Activated CD4-positive, alpha-beta memory T cell treated with anti-CD3 and anti-CD28 coated beads, Interleukin-2, amount 10 ng/mL, durations not matched to agents 7 days and 5 days (primary cell): ENCODE measurements around the gene USP40. TPM values are rescaled to one million over a fixed set of nuclear protein-coding genes. Genes with fewer than 3 reads are reported as not detected.

Experiments used
- CTCF ChIA-PET: fragments of 350-600 bp; sonication (Branson Sonifier 250); formaldehyde crosslinking; loops from one replicate; lab custom pipeline; 2021; ENCODE audit warnings: antibody characterized with exemption, inconsistent platforms; lab: Charles Lee
- POLR2A ChIA-PET: fragments of 350-600 bp; sonication (Branson Sonifier 250); formaldehyde crosslinking; loops from one replicate; lab custom pipeline; 2021; ENCODE audit warnings: antibody characterized with exemption; lab: Charles Lee
- DNase-seq: peaks from one replicate; pipeline ENCODE4 v3.0.0-alpha.2; 2020
- H3K27ac Mint-ChIP-seq: one replicate; pipeline ENCODE4 v1.8.0; 2021; ENCODE audit warnings: mild to moderate bottlenecking, mixed read lengths
- H3K27me3 Mint-ChIP-seq: one replicate; pipeline ENCODE4 v1.8.0; 2021; ENCODE audit warnings: mixed read lengths
- H3K36me3 Mint-ChIP-seq: one replicate; pipeline ENCODE4 v1.8.0; 2021; ENCODE audit warnings: low read depth, mixed read lengths
- H3K4me1 Mint-ChIP-seq: one replicate; pipeline ENCODE4 v1.8.0; 2021; ENCODE audit warnings: mixed read lengths
- H3K4me3 Mint-ChIP-seq: one replicate; pipeline ENCODE4 v1.8.0; 2021; ENCODE audit warnings: mild to moderate bottlenecking, mixed read lengths
- H3K9me3 Mint-ChIP-seq: one replicate; pipeline ENCODE4 v1.8.0; 2021; ENCODE audit warnings: mixed read lengths
- total RNA-seq, 2 experiments: library from RNA; stranded (reverse); gene quantifications; one replicate each; pipeline ENCODE4 v1.2.3, GENCODE V29; 2021

The USP40 gene
- total RNA-seq, 2 experiments from 2014 or later: 17.1 to 18.9 TPM

- no peak for DNase-seq
- Mint-ChIP-seq H3K4me3 (no peak overlapping the region), H3K9me3 (no peaks in the 10 kb centered on the region), H3K27me3 (no peaks in the 10 kb centered on the region), H3K27ac (no peak overlapping the region), H3K4me1 (peaks cover 15% of the 10 kb centered on the region), H3K36me3 (peaks cover 55% of the 10 kb centered on the region)
- ChIA-PET CTCF (interaction anchor here (0.9 to 11.6 kb wide), 3 partner anchors 24 to 42 kb away, joined by 3 to 295 read pairs (median 4); no protein-coding TSS in a partner anchor), POLR2A (no interaction called here)
These were observed 120.5 kb downstream of the USP40 start for GRCh38 chr2:233446121-233446520.

GRCh38 chr2:233445152-233445830 is 121.3 kb downstream of the USP40 start:
- CTCF ChIA-PET: interaction anchor here (1.2 to 11.6 kb wide), 3 partner anchors 27 to 51 kb away, joined by 3 to 295 read pairs (median 5); no protein-coding TSS in a partner anchor
- Mint-ChIP-seq H3K4me3 (no peak overlapping the region), H3K27ac (no peak overlapping the region), H3K36me3 (peaks cover 59% of the 10 kb centered on the region), H3K9me3 (no peaks in the 10 kb centered on the region), H3K4me1 (peaks cover 19% of the 10 kb centered on the region), H3K27me3 (no peaks in the 10 kb centered on the region)
- no peak for DNase-seq
- POLR2A ChIA-PET: interaction anchor here (1.0 kb wide), 1 partner anchor 23 kb away, joined by 3 read pairs; no protein-coding TSS in a partner anchor

GRCh38 chr2:233444501-233444900 is 122.1 kb downstream of the USP40 start:
- ChIA-PET POLR2A (interaction anchor here (0.7 to 1.0 kb wide), 3 partner anchors 22 to 43 kb away, joined by 3 to 4 read pairs (median 4); no protein-coding TSS in a partner anchor), CTCF (interaction anchor here (1.3 to 11.6 kb wide), 9 partner anchors 17 to 174 kb away, joined by 3 to 295 read pairs (median 17); no protein-coding TSS in a partner anchor)
- Mint-ChIP-seq H3K9me3 (no peaks in the 10 kb centered on the region), H3K27ac (no peak overlapping the region), H3K4me1 (peaks cover 19% of the 10 kb centered on the region), H3K27me3 (no peaks in the 10 kb centered on the region), H3K4me3 (no peak overlapping the region), H3K36me3 (peaks cover 60% of the 10 kb centered on the region)
- no peak for DNase-seq

- POLR2A ChIA-PET: interaction anchor here (0.7 to 2.3 kb wide), 8 partner anchors 22 to 180 kb away, joined by 3 to 16 read pairs (median 4); no protein-coding TSS in a partner anchor
- no peak overlapping the region for H3K4me3 Mint-ChIP-seq
- CTCF ChIA-PET: interaction anchor here (0.6 to 11.6 kb wide), 35 partner anchors 8 to 420 kb away, joined by 3 to 295 read pairs (median 5); partner anchors contain the start of gene DGKD
- DNase-seq: peak; percentile 86
- H3K36me3 Mint-ChIP-seq: peaks cover 59% of the 10 kb centered on the region
- H3K27me3 Mint-ChIP-seq: no peaks in the 10 kb centered on the region
- H3K9me3 Mint-ChIP-seq: no peaks in the 10 kb centered on the region
- H3K4me1 Mint-ChIP-seq: peaks cover 19% of the 10 kb centered on the region
- peak overlapping the region; percentile 40 for H3K27ac Mint-ChIP-seq
These were observed 122.9 kb downstream of the USP40 start for GRCh38 chr2:233443511-233444183.

- POLR2A ChIA-PET: interaction anchor here (1.2 to 2.3 kb wide), 3 partner anchors 23 to 38 kb away, joined by 3 to 16 read pairs (median 15); no protein-coding TSS in a partner anchor
- CTCF ChIA-PET: interaction anchor here (2.0 to 11.6 kb wide), 3 partner anchors 23 to 88 kb away, joined by 11 to 295 read pairs (median 31); partner anchors contain the start of gene DGKD
- H3K27ac Mint-ChIP-seq: no peak overlapping the region
These were observed 124.6 kb downstream of the USP40 start for GRCh38 chr2:233442028-233442310.

GRCh38 chr2:233441161-233442027 is 125.2 kb downstream of the USP40 start:
- CTCF ChIA-PET: interaction anchor here (1.5 to 11.6 kb wide), 4 partner anchors 19 to 88 kb away, joined by 3 to 295 read pairs (median 21); partner anchors contain the start of gene DGKD

More at GRCh38 chr2:233442028-233442310, 124.6 kb downstream of the USP40 start:
- Mint-ChIP-seq H3K4me3 (no peak overlapping the region), H3K36me3 (peaks cover 60% of the 10 kb centered on the region), H3K4me1 (peaks cover 17% of the 10 kb centered on the region), H3K27me3 (no peaks in the 10 kb centered on the region), H3K9me3 (no peaks in the 10 kb centered on the region)
- no peak for DNase-seq

GRCh38 chr2:233440714-233441113 is 125.9 kb downstream of the USP40 start:
- Mint-ChIP-seq H3K27me3 (no peaks in the 10 kb centered on the region), H3K36me3 (peaks cover 62% of the 10 kb centered on the region), H3K4me3 (no peak overlapping the region), H3K27ac (peak overlapping the region; percentile 10), H3K9me3 (no peaks in the 10 kb centered on the region), H3K4me1 (peaks cover 17% of the 10 kb centered on the region)
- ChIA-PET POLR2A (interaction anchor here (0.9 to 1.4 kb wide), 4 partner anchors 19 to 33 kb away, joined by 3 read pairs; no protein-coding TSS in a partner anchor), CTCF (interaction anchor here (1.5 to 11.6 kb wide), 2 partner anchors 19 to 37 kb away, joined by 3 to 295 read pairs; no protein-coding TSS in a partner anchor)
- DNase-seq: no peak

More at GRCh38 chr2:233441161-233442027, 125.2 kb downstream of the USP40 start:
- POLR2A ChIA-PET: interaction anchor here (0.9 to 2.3 kb wide), 5 partner anchors 19 to 38 kb away, joined by 3 to 16 read pairs (median 3); no protein-coding TSS in a partner anchor
- no peaks in the 10 kb centered on the region for H3K27me3 Mint-ChIP-seq
- peaks cover 17% of the 10 kb centered on the region for H3K4me1 Mint-ChIP-seq
- H3K4me3 Mint-ChIP-seq: no peak overlapping the region
- no peaks in the 10 kb centered on the region for H3K9me3 Mint-ChIP-seq
- H3K36me3 Mint-ChIP-seq: peaks cover 63% of the 10 kb centered on the region
- peak overlapping the region; percentile 10 for H3K27ac Mint-ChIP-seq
- no peak for DNase-seq

GRCh38 chr2:233440314-233440713 is 126.3 kb downstream of the USP40 start:
- peaks cover 17% of the 10 kb centered on the region for H3K4me1 Mint-ChIP-seq
- no peaks in the 10 kb centered on the region for H3K9me3 Mint-ChIP-seq
- DNase-seq: no peak
- peaks cover 60% of the 10 kb centered on the region for H3K36me3 Mint-ChIP-seq
- no peak overlapping the region for H3K27ac Mint-ChIP-seq
- no peaks in the 10 kb centered on the region for H3K27me3 Mint-ChIP-seq
- POLR2A ChIA-PET: interaction anchor here (0.9 to 1.4 kb wide), 4 partner anchors 18 to 32 kb away, joined by 3 read pairs; no protein-coding TSS in a partner anchor
- CTCF ChIA-PET: interaction anchor here (1.5 to 11.6 kb wide), 2 partner anchors 18 to 37 kb away, joined by 3 to 295 read pairs; no protein-coding TSS in a partner anchor
- no peak overlapping the region for H3K4me3 Mint-ChIP-seq

- CTCF ChIA-PET: interaction anchor here (11.6 kb wide), 1 partner anchor 36 kb away, joined by 295 read pairs; no protein-coding TSS in a partner anchor
- Mint-ChIP-seq H3K9me3 (no peaks in the 10 kb centered on the region), H3K36me3 (peaks cover 56% of the 10 kb centered on the region), H3K27ac (no peak overlapping the region), H3K27me3 (no peaks in the 10 kb centered on the region), H3K4me1 (peaks cover 17% of the 10 kb centered on the region), H3K4me3 (no peak overlapping the region)
- POLR2A ChIA-PET: no interaction called here
- DNase-seq: no peak
These were observed 127.4 kb downstream of the USP40 start for GRCh38 chr2:233439191-233439590.

GRCh38 chr2:233438573-233439147 is 127.9 kb downstream of the USP40 start:
- no peak for DNase-seq

GRCh38 chr2:233437439-233437955 is 129.1 kb downstream of the USP40 start:
- Mint-ChIP-seq H3K9me3 (no peaks in the 10 kb centered on the region), H3K4me1 (peaks cover 11% of the 10 kb centered on the region), H3K27ac (no peak overlapping the region), H3K36me3 (peaks cover 45% of the 10 kb centered on the region), H3K27me3 (no peaks in the 10 kb centered on the region), H3K4me3 (no peak overlapping the region)
- ChIA-PET CTCF (interaction anchor here (0.8 to 0.9 kb wide), 2 partner anchors 15 to 31 kb away, joined by 3 read pairs; no protein-coding TSS in a partner anchor), POLR2A (interaction anchor here (1.0 kb wide), 1 partner anchor 33 kb away, joined by 3 read pairs; no protein-coding TSS in a partner anchor)
- no peak for DNase-seq

More at GRCh38 chr2:233438573-233439147, 127.9 kb downstream of the USP40 start:
- no peaks in the 10 kb centered on the region for H3K9me3 Mint-ChIP-seq
- no peak overlapping the region for H3K27ac Mint-ChIP-seq
- no peak overlapping the region for H3K4me3 Mint-ChIP-seq
- H3K4me1 Mint-ChIP-seq: peaks cover 17% of the 10 kb centered on the region
- ChIA-PET CTCF (interaction anchor here (0.8 to 11.6 kb wide), 3 partner anchors 16 to 85 kb away, joined by 3 to 295 read pairs (median 3); no protein-coding TSS in a partner anchor), POLR2A (no interaction called here)
- H3K36me3 Mint-ChIP-seq: peaks cover 52% of the 10 kb centered on the region
- no peaks in the 10 kb centered on the region for H3K27me3 Mint-ChIP-seq
